SH-SY5Y (cell line): ENCODE measurements around the gene MED4.

Source experiments
- GATA2 ChIP-seq: IDR thresholded peaks from 2 replicates; pipeline ENCODE4 v1.6.1; 2011; ENCODE audit warnings: mild to moderate bottlenecking, low read depth, low read length
- GATA3 ChIP-seq: IDR thresholded peaks from 2 replicates; pipeline ENCODE4 v1.6.1; 2011; ENCODE audit warnings: low read depth, mild to moderate bottlenecking, low read length, moderate library complexity

DNA sequence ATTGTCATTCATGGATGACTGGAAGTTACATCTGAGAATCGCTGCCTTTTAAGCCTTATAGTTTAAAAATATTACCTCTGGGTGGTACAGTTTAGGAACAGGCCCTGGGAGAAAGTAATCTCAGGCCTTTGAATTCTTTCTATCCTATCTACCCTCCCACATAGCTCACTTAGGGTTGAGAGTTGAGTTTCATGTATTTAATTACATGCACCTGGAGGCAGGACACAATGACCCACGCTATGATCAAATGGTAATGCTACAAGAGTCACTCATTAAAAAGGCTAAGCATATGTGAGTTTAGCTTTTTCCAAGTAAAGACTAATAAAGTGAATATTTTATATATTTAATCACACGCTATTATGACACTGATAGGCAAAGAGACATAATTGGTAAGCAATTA is 25.3 kb upstream of the MED4 start:
- no peak for TF ChIP-seq GATA2
- TF ChIP-seq GATA3 = no peak
